HepG2 (cell line): ENCODE measurements around the gene C1orf141. TPM values are rescaled to one million over a fixed set of nuclear protein-coding genes. Genes with fewer than 3 reads are reported as not detected.

ENCODE experiments used
- BCL6 ChIP-seq: IDR thresholded peaks from 2 replicates; pipeline ENCODE4 v1.6.1; 2016; ENCODE audit warnings: missing genetic modification reagents, missing compliant biosample characterization
- ETV5 ChIP-seq: IDR thresholded peaks from 2 replicates; pipeline ENCODE4 v1.6.1; 2018; ENCODE audit warnings: missing biosample characterization, missing genetic modification reagents, inconsistent platforms, borderline replicate concordance
- HOXA9 ChIP-seq: sonication (generic); formaldehyde crosslinking; IDR thresholded peaks from 2 replicates; pipeline ENCODE4 v1.8.1; 2022; ENCODE audit warnings: missing genetic modification reagents, mild to moderate bottlenecking, moderate library complexity, borderline replicate concordance
- KLF16 ChIP-seq, 2 experiments: sonication (generic) in 1 of 2; formaldehyde crosslinking in 1 of 2; IDR thresholded peaks; 2 replicates each; pipeline versions ENCODE4 v1.6.1 to v1.8.0; 2016 to 2023; ENCODE audit warnings: missing genetic modification reagents in 2 of 2, missing compliant biosample characterization in 1 of 2
- MEF2D ChIP-seq: sonication (generic); formaldehyde crosslinking; IDR thresholded peaks from 2 replicates; pipeline ENCODE4 v1.5.1; 2020; ENCODE audit warnings: mild to moderate bottlenecking, missing genetic modification reagents
- NBN ChIP-seq: fragments of 450-650 bp; conservative IDR thresholded peaks from 2 replicates; pipeline ENCODE4 v1.6.1; 2017
- NFE2L2 ChIP-seq: fragments of 150-350 bp; IDR thresholded peaks from 2 replicates; pipeline ENCODE4 v1.6.1; 2014; ENCODE audit warnings: low read length
- PHF8 ChIP-seq: sonication (generic); formaldehyde crosslinking; IDR thresholded peaks from 2 replicates; pipeline ENCODE4 v1.5.0; 2020; ENCODE audit warnings: missing genetic modification reagents
- U2AF2 ChIP-seq: fragments of 200-400 bp; formaldehyde crosslinking; IDR thresholded peaks from 2 replicates; pipeline ENCODE4 v1.6.1; 2017; ENCODE audit warnings: low read depth, mild to moderate bottlenecking, low read length
- ZNF430 ChIP-seq: sonication (generic); formaldehyde crosslinking; IDR thresholded peaks from 2 replicates; pipeline ENCODE4 v1.9.0; 2021; ENCODE audit warnings: mild to moderate bottlenecking, missing genetic modification reagents
- ZNF563 ChIP-seq: sonication (generic); formaldehyde crosslinking; IDR thresholded peaks from 2 replicates; pipeline ENCODE4 v1.8.0; 2022; ENCODE audit warnings: mild to moderate bottlenecking, moderate library complexity, missing genetic modification reagents
- ZNF629 ChIP-seq: sonication (generic); formaldehyde crosslinking; conservative IDR thresholded peaks from 2 replicates; pipeline ENCODE4 v1.5.0; 2020; ENCODE audit warnings: missing genetic modification reagents
- ZNF776 ChIP-seq: sonication (generic); formaldehyde crosslinking; IDR thresholded peaks from 2 replicates; pipeline ENCODE4 v1.4.0; 2020; ENCODE audit warnings: mild to moderate bottlenecking, missing genetic modification reagents
- ZSCAN12 ChIP-seq: sonication (generic); formaldehyde crosslinking; IDR thresholded peaks from 2 replicates; pipeline ENCODE4 v1.9.0; 2021; ENCODE audit warnings: mild to moderate bottlenecking, missing genetic modification reagents
- ZSCAN22 ChIP-seq: sonication (generic); formaldehyde crosslinking; IDR thresholded peaks from 2 replicates; pipeline ENCODE4 v1.4.0; 2020; ENCODE audit warnings: mild to moderate bottlenecking, missing genetic modification reagents
- polyA plus RNA-seq, 8 experiments: library from polyadenylated mRNA; depleted of rRNA in 3 of 8; stranded (reverse) in 7 of 8; unstranded in 1 of 8; fragments of >200 nt; fragmentation: Illumina TruSeq in 4 of 8; extraction: Trizol in 4 of 8; gene quantifications; 2 replicates each; pipeline versions ENCODE4 v1.2.1 to v1.2.3, GENCODE V29; 2011 to 2016; ENCODE audit warnings: low read depth in 4 of 8, missing spikeins in 1 of 8, mixed read lengths in 1 of 8; ENCODE audit not compliant: insufficient read depth in 1 of 8
- total RNA-seq, 5 experiments: library from RNA; depleted of rRNA; stranded (reverse); fragments of >200 nt; fragmentation: Illumina TruSeq; extraction: Trizol; gene quantifications; 2 replicates each; pipeline ENCODE4 v1.2.3, GENCODE V29; 2016; ENCODE audit warnings: low read depth in 1 of 5
- TF ChIP-seq, protein P1 (sequence below), 2 experiments: sonication (generic) in 1 of 2; formaldehyde crosslinking in 1 of 2; IDR thresholded peaks; 2 replicates each; pipeline versions ENCODE4 v1.4.0 to v1.6.1; 2016 to 2020; ENCODE audit warnings: borderline replicate concordance in 1 of 2, low read depth in 1 of 2, mild to moderate bottlenecking in 1 of 2, missing genetic modification reagents in 1 of 2
- TF ChIP-seq, protein P2 (sequence below): sonication (generic); formaldehyde crosslinking; IDR thresholded peaks from 2 replicates; pipeline ENCODE4 v1.5.0; 2020; ENCODE audit warnings: missing genetic modification reagents

Gene C1orf141
- total and polyA plus RNA-seq, 2 of the 13 experiments (the other 11 are each of a cell fraction or from before 2014, with no cell fraction given): not detected

DNA sequence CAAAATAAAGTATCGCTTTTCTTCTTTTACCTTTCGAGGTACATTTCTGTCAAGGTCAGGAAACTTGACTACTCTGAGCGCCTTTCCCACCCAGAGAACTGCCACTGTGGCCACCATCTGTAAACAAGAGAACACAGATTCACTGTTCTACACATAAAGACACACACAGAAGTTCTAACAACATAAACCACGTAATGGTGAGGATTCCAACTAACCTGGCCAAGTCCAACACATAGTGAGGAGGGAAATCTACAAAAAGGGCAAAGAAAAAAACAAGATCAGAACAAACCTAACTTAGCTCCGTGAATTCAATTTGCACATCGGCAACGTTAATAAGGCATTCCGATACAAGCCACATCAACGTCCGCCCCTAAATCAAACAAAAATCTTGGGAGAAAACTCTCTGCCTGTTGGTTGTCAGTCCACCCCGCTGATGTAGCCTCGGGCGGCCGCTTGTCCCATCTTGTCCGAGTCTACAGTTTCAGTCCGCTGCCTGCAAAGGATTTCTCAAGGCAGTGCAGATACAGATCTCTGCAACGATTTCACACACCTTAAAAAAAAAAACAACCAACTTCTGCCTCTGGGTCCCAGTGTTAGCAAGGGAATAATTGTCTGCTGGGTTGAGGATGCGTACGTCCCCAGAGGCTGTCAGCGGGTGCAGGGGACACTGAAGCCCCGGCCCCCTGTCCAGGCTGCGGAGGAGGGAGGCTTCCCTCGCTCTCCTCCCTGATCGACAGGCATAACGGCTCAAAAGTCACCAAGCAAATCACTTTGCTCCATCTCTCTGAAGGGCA, 81.8 kb downstream of the C1orf141 start (continued):
- TF ChIP-seq HOXA9 (CRISPR knock-in tag) (no peak), BCL6 (CRISPR knock-in tag) (peak; percentile 47; the same call in 1 of the 2 replicates), ZNF563 (CRISPR knock-in tag) (no peak), U2AF2 (no peak), ZSCAN22 (CRISPR knock-in tag) (no peak), ZSCAN12 (CRISPR knock-in tag) (no peak), ZNF776 (CRISPR knock-in tag) (no peak), ZNF430 (no peak), KLF16 (CRISPR knock-in tag; IDR thresholded peaks at IDR 0.05) (no peak), NBN (no peak), ETV5 (CRISPR knock-in tag) (no peak), MEF2D (CRISPR knock-in tag) (no peak), ZNF629 (CRISPR knock-in tag) (no peak), PHF8 (CRISPR knock-in tag) (no peak; the same call in 1 of the 2 replicates), NFE2L2 (no peak)
- TF ChIP-seq, protein P1, sequence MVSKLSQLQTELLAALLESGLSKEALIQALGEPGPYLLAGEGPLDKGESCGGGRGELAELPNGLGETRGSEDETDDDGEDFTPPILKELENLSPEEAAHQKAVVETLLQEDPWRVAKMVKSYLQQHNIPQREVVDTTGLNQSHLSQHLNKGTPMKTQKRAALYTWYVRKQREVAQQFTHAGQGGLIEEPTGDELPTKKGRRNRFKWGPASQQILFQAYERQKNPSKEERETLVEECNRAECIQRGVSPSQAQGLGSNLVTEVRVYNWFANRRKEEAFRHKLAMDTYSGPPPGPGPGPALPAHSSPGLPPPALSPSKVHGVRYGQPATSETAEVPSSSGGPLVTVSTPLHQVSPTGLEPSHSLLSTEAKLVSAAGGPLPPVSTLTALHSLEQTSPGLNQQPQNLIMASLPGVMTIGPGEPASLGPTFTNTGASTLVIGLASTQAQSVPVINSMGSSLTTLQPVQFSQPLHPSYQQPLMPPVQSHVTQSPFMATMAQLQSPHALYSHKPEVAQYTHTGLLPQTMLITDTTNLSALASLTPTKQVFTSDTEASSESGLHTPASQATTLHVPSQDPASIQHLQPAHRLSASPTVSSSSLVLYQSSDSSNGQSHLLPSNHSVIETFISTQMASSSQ (IDR thresholded peaks at IDR 0.05; ENCODE audit: low read depth): no peak
- TF ChIP-seq, protein P1 (CRISPR knock-in tag; IDR thresholded peaks at IDR 0.05; ENCODE audit: borderline replicate concordance): no peak
- TF ChIP-seq, protein P2, sequence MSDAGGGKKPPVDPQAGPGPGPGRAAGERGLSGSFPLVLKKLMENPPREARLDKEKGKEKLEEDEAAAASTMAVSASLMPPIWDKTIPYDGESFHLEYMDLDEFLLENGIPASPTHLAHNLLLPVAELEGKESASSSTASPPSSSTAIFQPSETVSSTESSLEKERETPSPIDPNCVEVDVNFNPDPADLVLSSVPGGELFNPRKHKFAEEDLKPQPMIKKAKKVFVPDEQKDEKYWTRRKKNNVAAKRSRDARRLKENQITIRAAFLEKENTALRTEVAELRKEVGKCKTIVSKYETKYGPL (CRISPR knock-in tag): no peak
